Measurements from ENCODE around the gene CCSER1.
"Not testable (repeated sequence)": the region's sequence is repeated elsewhere in the genome, so short reads cannot be mapped to it uniquely, and the experiment has no call there.

The CCSER1 gene

DNA sequence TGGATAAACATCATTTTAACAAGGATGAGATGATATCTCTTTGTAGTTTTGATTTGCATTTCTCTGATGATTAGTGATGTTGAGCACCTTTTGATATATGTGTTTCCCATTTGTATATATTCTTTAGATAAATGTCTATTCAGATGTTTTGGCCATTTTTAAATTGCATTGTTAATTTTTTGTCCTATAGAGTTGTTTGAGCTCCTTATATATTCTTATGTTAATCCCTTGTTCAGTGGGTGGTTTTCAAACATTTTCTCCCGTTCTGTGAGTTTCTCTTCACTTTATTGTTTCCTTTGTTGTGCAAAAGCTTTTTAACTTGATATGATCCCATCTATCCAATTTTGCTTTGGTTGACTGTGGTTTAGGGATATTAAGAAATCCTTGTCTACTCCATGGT, 606.0 kb downstream of the CCSER1 start:
- DNase-seq, result no peak

GRCh38 chr4:90745176-90745575, 618.0 kb downstream of the CCSER1 start:
- no peak for DNase-seq

- DNase-seq, result no peak
Observed at GRCh38 chr4:90753068-90753467, 625.9 kb downstream of the CCSER1 start.

GRCh38 chr4:90757534-90758060, 630.4 kb downstream of the CCSER1 start:
- no peak for DNase-seq

- no peak for DNase-seq
Observed at GRCh38 chr4:90760059-90760458, 632.9 kb downstream of the CCSER1 start.

DNA sequence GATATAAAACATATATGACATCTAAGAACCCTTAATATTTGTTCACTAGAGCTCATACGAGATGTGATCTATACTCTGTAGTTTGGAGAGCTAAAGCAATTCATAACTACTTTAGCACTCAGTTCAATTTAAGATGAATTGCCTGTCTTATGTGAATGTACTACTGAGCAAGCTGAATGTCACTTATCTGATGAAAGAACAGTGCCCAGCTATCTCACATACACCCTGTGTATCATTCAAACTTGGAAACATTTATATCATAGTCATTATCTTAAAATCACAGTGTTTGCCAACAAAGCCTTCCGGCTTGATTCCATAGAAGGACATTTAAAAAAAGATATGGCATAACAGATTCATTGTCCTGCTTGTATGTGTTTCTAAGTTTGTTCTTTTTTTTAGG, 639.6 kb downstream of the CCSER1 start:
- no peak for DNase-seq

- DNase-seq, result no peak
Observed at GRCh38 chr4:90769251-90769650, 642.1 kb downstream of the CCSER1 start.

DNA sequence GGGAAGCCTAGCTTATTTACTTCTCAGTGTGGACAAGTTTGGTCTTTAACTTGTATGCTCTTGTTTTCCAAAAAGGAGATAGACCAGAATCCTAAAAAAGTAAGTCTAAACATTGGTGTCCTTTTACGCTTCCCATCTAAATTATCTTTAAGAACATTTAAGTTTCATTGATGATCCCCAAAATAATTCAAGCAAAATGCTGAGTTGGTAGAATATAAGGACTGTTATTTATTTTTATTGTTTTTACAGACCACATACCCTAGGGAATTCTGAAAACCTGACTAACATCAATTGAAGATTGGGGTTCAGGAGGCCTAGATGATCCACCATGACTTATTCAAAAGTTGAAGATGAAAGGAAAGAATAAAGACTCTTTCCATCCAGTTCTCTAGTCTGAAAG, 653.0 kb downstream of the CCSER1 start:
- DNase-seq, result no peak

DNA sequence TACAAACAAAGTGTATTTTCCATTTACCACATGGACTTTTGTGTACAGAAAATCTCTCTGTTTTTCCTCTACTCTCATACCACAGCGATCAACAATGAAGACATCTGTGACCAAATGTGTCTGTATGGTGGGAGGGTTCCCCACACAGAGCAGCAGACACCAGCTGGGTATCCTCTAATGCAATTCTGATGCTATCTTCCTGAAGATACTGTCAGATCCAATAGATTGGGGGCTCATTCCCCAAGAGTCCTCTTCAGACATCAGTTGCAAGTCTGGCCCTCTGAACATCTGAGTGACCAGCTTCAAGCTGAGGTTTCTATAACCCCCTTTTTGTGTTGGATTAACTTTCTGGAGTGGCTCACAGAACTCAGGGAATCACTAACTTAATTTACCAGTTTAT, 659.4 kb downstream of the CCSER1 start:
- no peak for DNase-seq

DNA sequence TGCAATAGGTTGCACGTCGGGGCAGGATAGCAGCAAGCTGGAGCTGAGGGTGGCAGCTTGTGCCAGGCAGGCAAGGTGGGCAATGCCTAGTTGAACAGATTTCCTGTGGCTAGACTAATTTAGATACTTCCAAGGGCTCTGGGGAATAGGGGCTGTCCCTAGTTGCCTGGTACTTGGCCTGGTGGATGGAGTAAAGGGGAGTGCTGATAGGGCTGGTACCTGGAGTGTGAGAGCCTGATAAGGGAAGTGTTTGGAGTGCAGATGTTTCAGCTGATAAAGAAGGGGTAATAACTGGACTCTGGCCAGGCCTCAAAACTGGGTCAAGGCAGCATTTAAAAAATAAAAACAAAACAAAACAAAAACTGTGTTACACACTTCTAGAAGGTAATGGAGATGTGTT, 665.5 kb downstream of the CCSER1 start:
- no peak for DNase-seq

- DNase-seq, result no peak
Observed at GRCh38 chr4:90798948-90799347, 671.8 kb downstream of the CCSER1 start.

- no peak for DNase-seq
Observed at GRCh38 chr4:90799895-90800294, 672.7 kb downstream of the CCSER1 start.

- no peak for DNase-seq
Observed at GRCh38 chr4:90815569-90815968, 688.4 kb downstream of the CCSER1 start.

- DNase-seq, result no peak
Observed at GRCh38 chr4:90816754-90817153, 689.6 kb downstream of the CCSER1 start.

DNA sequence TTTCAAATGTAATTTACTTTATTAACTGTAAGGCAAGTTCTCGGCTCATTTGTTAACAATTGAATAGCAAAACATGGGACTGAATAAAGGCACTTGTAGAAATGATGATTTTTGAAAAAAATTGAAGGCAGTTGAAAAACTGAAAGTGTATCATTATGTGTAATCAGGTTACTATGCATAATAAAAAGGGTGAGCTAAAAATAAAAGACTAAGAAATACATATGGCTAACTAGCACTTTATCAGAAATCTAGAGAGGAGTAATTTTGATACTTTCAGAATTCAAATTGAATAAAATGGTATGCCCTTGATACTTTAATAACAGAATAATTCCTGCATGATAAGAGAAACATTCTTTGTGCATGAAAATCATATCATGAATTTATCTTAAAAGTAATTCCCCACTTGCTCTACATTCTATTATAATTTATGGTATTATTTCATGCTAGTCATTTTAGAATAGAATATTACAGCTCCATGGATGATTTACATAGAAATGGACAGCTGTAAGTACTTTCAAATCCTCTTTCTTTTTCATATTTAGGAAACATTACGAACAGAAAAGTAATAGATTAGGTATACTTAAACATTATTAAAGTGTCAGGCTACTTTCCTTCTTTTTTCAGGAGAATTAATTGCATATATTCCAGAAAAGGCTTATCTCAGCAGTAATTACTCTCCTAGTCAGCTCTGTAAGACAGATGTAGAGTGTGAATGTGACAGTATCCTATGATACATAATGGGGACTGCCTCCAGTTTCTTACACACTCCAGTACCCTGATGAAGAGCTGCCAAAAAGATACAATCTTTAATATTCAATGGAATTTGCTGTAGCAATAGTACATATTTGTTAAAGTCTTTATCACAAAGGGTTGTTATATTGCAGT, 697.3 kb downstream of the CCSER1 start:
- no peak for DNase-seq

DNA sequence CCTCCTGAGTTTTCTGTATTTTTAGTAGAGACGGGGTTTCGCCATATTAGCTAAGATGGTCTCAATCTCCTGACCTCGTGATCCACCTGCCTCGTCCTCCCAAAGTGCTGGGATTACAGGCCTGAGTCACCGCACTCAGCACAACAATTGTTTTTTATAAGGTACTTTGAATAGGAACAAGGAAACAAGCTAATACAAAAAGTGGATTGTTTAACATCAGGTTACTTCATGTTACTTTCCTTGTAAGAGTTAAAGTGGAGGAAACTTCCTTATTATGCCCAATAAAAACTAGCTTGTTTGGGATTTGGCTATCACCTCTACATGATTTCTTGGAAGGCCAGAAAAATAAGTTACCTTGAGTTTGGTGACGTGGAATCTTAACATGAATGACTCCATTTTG, 698.7 kb downstream of the CCSER1 start:
- no peak for DNase-seq

DNA sequence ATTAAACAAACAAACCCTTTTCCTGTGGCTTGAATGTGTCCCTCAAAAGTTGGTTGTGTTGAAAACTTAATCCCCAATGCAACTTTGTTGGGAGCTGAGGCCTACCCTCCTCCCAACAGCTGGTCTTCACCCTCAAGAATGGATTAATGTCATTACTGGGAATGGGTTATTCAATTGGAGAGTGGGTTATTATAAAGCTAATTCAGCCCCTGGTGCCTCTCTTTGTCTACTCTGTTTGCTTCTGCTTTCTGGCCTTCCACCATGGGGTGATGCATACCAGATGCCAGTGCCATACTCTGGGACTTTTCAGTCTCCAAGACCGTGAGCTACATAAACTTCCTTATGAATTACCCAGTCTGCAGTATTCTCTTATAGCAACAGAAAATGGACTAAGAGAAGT, 706.5 kb downstream of the CCSER1 start:
- DNase-seq, result no peak

DNA sequence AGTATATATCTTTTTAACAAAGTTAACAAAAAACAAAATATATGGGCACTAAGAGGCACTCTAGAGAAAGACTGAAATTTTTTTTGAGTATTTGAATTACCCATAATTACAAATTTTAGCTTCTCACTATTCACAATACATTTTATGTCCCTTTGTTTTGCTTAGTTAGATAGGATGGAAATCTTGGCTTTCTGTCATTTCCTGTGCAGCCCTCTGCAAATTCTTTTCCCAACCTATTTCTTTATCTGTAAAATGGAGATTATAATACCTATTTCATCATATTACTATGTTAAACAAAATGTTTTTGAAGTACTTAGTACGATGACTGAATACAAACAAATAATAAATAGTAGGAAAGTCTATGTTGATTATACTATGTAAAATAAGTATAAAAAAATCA, 710.0 kb downstream of the CCSER1 start:
- DNase-seq, result no peak

DNA sequence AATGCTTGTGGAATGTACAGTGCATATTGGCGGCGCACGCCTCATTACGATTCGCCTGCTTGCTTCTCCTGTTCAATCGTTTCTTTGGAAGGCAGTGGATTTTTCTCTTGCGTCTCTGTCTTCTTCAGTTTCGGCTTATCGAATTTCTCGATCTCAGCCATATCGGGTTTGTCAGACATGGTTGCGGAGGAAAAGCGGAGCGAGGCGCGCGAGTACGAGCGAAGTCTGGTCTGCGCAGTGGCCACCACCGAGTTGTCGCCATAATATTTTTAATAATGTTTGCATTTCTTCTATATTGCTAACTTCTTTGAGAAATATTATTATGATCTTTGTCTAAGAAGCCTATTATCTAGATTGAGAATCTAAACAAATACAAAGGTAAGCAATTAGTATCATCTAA, 711.7 kb downstream of the CCSER1 start:
- not testable (repeated sequence) for DNase-seq

- no peak for DNase-seq
Observed at GRCh38 chr4:90840291-90840690, 713.1 kb downstream of the CCSER1 start.

GRCh38 chr4:90840828-90841227, 713.6 kb downstream of the CCSER1 start:
- DNase-seq, result no peak

DNA sequence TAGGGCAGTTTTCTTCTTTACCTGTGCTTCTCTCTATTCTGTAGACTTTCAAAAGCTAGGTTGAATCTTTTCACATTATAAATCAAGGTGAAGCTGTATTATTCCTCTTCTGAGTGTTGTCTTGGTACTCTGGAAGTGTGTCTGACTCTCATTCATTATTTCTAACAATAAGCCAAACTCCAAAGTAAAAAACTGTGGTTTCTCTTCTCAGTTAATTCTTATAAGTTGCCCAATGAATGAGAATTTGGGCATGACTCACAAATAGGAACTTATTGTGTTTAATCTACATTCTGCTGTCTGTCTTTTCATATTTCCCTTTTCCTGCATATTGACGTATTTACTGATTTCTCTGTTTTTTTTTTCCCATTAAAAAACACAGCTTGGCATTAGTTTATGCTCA, 714.5 kb downstream of the CCSER1 start:
- DNase-seq, result no peak

DNA sequence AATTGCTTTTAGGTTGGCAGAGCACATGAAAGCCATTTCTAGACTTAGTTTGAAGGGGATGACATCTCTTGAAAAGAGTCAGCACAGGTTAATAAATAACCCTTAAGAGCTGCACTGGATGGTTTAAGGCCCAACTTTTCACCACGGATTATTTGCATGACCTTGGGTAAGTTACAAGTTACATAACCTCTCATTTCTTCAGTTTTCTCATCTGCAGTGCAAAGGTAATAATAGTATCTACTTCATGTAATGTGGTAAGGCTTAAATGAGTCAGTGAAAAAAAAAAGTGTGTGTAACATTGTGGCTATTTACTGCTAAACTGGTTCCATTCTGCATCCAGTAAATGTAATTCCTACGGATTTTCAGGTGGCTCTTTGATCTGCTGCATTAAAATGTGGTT, 715.8 kb downstream of the CCSER1 start:
- DNase-seq, result no peak

GRCh38 chr4:90844241-90844640, 717.0 kb downstream of the CCSER1 start:
- no peak for DNase-seq

DNA sequence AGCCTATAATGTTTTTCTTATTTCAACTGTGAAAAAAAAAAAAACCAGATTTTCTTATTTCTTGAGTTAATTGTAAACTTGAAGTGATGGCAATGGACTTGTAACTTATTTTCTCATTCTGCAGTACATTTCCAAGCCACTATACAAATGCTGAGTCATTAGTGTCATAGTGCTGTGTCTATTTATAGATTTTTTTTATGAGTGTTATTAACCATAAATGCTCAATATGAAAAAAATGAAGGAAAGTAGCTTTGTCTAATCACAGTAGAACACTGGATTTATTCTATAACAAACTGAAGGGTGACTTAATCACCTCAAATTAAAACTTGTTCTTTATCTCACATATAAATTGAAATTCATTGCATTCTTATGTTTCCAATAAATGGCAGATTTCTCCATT, 718.6 kb downstream of the CCSER1 start:
- DNase-seq, result no peak
